Dermis microvascular lymphatic vessel endothelial cell (primary cell): ENCODE measurements around the gene TPM2. TPM values are rescaled to one million over a fixed set of nuclear protein-coding genes. Genes with fewer than 3 reads are reported as not detected.
A peak's percentile ranks its signal among the peaks of the same experiment; 100 is the strongest.

Source experiments
- DNase-seq, 2 donors: peaks; one replicate each; pipeline versions ENCODE4 v3.0.0 to v3.0.0-alpha.2; 2010; ENCODE audit warnings: low read depth in 2 of 2
- total RNA-seq: library from RNA; depleted of rRNA; stranded (reverse); fragments of >200 nt; gene quantifications from 2 replicates; pipeline ENCODE4 v1.2.1, GENCODE V29; 2014

The TPM2 gene
- total RNA-seq, 1 donor from 2014 or later = 6.2 TPM

DNA sequence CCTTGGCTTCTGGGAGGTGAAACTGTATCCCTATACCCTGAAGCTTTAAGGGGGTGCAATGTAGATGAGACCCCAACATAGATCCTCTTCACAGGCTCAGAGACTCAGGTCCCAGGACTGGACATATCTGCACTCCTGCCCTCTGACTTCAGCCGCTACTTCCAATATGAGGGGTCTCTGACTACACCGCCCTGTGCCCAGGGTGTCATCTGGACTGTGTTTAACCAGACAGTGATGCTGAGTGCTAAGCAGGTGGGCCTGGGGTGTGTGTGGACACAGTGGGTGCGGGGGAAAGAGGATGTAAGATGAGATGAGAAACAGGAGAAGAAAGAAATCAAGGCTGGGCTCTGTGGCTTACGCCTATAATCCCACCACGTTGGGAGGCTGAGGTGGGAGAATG lies 10.6 kb downstream of the TPM2 start:
- no peak for DNase-seq

DNA sequence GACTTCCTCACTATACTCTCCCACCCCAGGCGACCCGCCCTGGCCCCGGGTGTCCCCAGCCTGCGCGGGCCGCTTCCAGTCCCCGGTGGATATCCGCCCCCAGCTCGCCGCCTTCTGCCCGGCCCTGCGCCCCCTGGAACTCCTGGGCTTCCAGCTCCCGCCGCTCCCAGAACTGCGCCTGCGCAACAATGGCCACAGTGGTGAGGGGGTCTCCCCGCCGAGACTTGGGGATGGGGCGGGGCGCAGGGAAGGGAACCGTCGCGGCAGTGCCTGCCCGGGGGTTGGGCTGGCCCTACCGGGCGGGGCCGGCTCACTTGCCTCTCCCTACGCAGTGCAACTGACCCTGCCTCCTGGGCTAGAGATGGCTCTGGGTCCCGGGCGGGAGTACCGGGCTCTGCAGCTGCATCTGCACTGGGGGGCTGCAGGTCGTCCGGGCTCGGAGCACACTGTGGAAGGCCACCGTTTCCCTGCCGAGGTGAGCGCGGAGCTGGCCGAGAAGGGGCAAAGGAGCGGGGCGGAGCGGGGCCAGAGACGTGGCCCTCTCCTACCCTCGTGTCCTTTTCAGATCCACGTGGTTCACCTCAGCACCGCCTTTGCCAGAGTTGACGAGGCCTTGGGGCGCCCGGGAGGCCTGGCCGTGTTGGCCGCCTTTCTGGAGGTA lies 13.9 kb downstream of the TPM2 start:
- DNase-seq = peak in 1 of 2 donors; percentile 38

DNA sequence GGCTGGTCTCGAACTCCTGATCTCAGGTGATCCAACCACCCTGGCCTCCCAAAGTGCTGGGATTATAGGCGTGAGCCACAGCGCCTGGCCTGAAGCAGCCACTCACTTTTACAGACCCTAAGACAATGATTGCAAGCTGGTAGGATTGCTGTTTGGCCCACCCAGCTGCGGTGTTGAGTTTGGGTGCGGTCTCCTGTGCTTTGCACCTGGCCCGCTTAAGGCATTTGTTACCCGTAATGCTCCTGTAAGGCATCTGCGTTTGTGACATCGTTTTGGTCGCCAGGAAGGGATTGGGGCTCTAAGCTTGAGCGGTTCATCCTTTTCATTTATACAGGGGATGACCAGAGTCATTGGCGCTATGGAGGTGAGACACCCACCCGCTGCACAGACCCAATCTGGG lies 14.5 kb downstream of the TPM2 start:
- DNase-seq = no peak

DNA sequence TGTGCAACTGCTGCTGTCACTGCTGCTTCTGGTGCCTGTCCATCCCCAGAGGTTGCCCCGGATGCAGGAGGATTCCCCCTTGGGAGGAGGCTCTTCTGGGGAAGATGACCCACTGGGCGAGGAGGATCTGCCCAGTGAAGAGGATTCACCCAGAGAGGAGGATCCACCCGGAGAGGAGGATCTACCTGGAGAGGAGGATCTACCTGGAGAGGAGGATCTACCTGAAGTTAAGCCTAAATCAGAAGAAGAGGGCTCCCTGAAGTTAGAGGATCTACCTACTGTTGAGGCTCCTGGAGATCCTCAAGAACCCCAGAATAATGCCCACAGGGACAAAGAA lies 15.7 kb downstream of the TPM2 start:
- no peak for DNase-seq

DNA sequence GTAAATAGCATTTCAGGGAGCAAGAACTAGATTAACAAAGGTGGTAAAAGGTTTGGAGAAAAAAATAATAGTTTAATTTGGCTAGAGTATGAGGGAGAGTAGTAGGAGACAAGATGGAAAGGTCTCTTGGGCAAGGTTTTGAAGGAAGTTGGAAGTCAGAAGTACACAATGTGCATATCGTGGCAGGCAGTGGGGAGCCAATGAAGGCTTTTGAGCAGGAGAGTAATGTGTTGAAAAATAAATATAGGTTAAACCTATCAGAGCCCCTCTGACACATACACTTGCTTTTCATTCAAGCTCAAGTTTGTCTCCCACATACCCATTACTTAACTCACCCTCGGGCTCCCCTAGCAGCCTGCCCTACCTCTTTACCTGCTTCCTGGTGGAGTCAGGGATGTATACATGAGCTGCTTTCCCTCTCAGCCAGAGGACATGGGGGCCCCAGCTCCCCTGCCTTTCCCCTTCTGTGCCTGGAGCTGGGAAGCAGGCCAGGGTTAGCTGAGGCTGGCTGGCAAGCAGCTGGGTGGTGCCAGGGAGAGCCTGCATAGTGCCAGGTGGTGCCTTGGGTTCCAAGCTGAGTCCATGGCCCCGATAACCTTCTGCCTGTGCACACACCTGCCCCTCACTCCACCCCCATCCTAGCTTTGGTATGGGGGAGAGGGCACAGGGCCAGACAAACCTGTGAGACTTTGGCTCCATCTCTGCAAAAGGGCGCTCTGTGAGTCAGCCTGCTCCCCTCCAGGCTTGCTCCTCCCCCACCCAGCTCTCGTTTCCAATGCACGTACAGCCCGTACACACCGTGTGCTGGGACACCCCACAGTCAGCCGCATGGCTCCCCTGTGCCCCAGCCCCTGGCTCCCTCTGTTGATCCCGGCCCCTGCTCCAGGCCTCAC lies 16.3 kb downstream of the TPM2 start, which contains the start of gene CA9:
Gene CA9 (plus strand): TSS at position 797 of the 893 bp plus-strand sequence. CDS start 32 bp downstream, at position 829.
- DNase-seq = no peak

DNA sequence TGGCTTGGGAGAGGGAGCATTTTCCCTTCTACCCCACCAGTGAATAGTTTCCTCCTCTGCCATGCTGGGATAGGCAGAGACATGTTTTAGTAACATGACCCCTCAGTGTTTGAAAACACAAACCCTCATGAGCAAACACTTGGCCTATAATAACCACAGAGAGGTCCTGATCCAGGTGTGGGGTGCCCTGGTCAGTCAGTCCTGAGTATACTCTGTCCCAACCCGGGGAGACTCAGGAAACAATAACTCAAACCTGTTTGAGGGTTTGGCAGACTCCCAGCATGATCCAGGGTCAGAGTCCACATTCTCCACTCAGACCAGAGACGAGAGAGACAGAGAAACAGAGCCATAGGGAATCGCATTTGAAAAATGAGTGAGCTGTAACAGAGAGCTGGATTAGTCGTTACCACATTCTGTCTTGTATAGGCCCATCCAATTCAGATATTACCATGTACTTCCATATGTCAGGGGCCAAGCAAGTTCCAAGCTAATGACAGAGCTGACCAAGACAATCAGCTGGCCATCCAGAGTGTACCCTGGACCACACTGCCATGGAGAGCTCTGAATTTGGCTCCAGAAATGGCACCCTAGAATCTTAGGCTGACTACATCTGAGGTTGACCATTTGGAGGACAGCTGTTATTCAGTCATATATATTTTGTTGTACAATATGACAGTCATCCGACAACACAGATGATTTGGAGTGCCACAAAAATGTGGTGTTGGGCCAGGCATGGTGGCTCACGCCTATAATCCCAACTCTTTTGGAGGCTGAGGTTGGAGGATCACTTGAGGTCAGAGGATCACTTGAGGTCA lies 20.2 kb downstream of the TPM2 start:
- peak in 1 of 2 donors; percentile 49 for DNase-seq

DNA sequence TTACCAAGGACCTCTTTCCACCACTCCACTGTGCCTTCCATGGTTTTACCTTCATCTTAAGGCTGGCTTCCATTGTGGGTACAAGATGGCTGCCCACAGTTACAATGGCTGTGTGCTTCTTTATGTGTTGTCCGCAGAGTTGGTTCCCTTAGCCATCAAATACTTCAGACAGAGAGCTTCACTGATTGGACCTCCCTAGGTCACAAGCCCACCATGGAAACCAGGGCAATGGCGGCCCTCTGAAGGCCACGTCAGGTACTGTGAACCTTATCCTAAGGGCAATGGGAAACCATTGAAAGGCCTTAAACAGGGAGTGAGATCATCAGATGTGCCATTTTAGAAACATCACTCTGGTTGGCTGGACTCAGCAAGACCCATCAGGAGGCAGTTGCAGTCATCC lies 21.8 kb downstream of the TPM2 start:
- no peak for DNase-seq

DNA sequence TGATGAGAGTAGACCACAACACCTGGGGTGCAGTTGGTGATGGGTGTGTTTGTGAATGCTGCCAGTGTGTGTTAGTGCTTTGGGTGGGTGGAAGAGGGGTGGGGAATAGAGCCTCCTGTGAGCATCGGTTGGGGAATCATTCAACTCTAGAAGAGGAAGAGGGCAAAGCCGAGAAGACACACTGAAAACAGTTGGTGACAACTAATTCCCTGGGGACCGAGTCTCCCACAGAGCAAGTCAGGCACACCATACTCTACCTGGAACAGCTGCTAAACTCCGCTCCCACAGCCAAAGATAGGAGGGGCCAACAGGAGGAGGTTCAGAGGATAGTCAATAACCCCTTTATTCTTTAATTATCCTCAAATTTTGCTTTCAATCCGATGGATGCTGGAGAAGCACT lies 23.2 kb downstream of the TPM2 start:
- DNase-seq = no peak

DNA sequence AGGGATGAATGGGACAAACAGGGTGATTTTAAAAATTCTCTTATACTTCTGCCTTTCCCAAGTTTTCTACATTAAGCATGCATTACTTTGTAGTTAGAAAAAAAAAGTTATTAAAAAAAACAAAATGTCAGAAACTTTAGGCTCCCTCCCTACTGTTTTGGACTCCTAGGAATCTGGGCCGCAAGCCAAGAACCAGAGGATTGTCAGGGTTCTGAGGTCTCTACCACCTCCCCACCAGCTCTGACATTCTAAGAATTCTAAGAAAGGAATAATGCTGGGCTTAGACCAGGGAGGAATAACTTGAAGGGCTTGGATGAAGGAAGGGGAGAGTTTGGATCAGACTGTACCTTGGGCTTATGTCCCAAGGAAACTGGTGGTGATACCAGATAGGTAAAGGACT lies 23.7 kb downstream of the TPM2 start:
- DNase-seq = no peak

DNA sequence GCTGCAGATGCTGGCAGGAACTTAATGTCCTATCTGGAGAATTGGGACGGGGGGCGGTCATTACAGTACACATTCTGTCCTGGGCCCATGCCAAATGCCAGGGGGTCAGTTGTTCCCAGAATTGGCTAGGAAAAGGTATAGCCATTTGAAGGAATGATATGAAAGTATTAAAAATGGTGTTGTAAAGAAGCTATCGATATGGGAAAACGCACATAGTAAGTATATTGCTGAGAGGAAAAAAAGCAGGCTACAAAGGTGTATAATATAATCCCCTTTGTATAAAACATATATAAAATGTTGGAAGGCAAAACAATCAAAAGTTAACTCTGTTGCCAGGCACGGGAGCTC lies 24.3 kb downstream of the TPM2 start:
- no peak for DNase-seq

DNA sequence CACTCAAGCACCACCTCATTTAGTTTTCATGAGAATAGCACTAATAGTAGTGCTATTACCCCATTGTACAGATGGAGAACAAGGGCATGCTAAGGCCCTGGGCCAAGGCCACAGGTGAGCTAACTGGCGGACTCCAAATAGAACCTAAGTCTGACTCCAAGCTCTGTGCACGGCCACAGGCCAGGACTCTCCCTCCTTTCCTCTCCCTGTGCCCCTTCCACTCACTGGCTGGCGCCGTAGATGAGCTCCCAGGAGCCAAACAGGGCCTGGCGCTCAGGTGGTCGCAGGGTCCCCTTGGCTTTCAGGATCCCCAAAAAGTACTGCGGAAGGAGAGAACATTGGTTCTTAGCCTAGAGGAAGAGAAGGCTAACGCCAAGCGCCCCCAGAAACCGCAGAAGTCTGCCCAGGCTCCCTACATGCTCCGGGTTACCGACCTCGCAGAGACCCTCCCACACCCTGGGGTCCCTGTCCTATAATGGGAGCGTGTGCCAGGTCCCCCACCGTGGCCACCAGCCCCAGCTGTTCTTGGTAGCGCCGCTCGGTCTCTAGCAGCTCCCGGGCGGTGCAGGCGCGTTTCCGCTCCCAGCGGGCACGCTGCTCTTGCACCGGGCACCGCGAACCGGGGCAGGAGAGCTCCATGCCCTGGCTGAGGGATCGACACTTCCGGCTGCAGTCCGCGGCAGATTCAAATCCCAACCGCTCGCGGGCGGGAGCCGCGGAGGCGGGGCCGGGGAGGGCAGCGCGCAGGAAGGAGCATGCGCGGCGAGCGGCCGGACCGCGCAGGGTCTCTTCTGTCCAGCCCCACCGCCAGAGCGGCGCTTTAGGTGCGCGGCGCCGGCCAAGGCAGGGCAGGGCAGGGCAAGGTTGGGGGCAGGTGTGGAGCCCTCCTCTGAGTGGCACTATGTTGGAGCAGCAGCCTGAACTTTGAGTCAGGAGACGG lies 24.9 kb downstream of the TPM2 start, which contains the start of gene ARHGEF39:
Gene ARHGEF39 (minus strand): TSS at position 665 of the 940 bp plus-strand sequence. CDS start 26 bp downstream, at position 639.
- DNase-seq = peak; percentile 28 to 81

DNA sequence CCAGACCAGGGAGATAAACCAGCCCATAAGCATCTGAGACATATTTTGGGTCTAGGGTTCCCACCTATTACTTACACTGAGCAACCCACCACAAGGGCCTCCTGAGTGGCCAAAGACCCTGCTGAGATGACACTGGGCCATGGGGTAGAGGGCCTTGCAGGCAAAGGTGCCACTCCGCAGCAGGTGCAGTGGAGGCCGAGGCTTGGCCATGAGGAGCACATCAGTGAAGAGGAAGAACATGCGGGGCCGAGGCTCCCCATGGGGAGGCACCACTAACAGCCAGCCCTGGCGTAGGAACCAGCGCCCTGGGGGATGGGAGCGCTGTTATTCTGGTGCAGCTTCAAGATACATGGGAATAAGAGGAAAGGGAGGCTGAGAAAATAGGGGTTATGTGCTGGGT lies 27.3 kb downstream of the TPM2 start:
- DNase-seq = no peak

DNA sequence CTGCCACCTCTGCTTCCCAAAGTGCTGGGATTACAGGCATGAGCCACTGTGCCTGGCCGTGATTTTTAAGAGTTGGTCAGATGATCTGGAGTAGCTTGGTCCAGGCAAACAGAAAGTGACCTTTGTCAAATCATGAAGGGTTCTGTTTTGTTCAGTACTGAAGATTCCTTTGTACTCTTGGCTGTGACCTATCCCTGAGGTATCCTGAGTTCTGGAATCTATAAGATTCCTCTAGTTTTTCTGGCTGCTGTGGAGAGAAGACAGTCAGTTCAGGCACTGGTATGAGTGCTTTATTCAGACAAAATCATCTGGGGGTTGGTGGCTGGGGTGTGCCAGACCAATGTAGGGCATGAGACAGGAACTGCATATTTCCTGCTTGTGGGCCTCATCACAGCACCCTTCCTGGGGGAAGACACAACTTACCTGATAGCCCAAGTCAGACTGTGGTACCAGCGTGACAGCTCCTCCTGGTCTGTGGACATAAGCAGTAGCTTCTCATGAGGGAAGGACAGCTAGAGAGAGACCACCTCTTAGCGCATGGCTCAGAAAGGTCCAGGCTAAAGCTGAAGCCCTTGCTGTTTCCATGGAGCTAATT lies 27.9 kb downstream of the TPM2 start:
- no peak for DNase-seq

DNA sequence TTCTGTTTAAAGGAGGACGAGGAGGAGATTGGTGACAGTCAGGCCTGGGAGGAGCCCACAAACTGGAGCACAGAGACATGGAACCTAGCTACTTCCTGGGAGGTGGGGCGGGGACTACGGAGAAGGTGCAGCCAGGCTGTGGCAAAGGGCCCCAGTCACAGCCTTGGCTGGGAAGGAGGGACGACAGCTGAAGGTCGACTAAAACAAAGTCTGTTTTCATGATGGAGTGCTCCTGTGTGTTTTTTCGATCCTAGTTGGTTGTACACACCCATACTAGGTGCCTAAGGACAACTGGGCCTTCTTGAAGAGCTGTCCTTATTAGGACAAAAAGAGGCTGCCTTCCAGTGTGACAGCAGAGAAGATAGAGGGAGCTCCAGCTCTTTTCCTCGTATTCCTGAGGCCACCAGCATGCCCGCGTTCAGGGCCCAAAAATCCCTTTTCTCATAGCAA lies 28.7 kb downstream of the TPM2 start:
- peak in 1 of 2 donors; percentile 28 for DNase-seq

DNA sequence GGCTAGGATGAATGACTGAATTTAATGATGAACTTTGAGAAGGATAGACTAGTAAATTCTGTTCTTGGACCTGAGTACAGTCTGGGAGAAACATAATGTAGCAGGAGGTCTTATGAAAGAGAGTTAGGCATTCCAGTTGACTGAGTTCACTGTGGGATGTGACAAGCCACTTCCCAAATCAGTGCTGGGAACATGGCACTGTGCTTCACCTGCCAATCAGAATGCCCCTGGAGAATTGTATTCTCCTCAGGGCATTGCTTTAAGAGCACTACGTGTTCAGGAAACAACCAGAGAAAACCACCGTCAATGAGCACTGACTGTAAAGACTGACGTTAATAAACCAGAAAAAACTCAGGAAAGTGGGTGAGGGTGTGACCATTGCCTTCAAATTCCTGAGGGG lies 30.4 kb downstream of the TPM2 start:
- peak in 1 of 2 donors; percentile 12 for DNase-seq

DNA sequence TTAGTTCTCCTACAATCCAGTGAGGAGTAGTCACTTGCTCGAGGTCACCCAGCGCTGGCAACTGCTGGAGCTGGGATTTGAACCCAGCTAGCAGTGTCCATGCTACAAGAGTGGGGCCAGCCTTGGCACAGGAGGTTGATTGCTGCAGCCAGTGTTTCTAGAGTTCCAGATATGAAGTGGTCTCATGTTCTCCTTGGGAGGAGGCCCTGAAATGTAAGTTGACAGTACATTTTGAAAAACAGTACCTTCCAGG lies 30.8 kb downstream of the TPM2 start:
- DNase-seq = peak; percentile 21 to 40

DNA sequence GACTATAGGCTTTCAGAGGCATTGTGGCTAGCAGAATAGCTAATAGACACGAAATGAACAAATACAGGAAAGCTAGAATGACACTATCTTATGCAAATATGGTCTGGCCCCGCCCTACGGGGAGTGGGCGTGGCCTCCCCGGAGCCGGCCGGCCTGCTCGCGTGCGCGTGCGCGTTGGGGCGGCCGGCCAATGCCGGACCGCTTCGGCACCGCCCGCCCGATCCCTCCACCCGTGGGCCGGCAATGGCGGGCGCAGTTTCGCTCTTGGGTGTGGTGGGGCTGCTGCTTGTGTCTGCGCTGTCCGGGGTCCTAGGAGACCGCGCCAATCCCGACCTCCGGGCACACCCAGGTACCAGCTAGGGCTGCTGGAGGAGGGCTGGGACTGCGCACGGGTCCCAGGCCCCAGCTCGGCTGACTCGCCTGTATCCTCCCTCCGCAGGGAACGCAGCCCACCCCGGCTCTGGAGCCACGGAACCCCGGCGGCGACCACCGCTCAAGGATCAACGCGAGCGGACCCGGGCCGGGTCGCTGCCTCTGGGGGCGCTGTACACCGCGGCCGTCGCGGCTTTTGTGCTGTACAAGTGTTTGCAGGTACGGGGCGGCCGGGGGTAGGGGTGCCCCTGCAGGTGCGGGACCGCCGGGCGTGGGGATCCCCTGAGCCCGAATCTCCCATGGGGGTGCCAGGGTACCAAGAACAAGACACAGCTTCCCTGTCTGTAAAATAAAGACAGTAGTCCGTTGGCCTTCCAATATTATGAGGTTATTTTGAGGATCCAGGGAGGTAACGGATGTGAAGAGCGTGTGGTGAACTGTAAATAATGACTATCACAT lies 31.4 kb downstream of the TPM2 start, which contains the start of gene CCDC107:
Gene CCDC107 (plus strand): TSS at position 156 of the 831 bp plus-strand sequence. CDS start 88 bp downstream, at position 244.
- peak; percentile 65 to 89 for DNase-seq

DNA sequence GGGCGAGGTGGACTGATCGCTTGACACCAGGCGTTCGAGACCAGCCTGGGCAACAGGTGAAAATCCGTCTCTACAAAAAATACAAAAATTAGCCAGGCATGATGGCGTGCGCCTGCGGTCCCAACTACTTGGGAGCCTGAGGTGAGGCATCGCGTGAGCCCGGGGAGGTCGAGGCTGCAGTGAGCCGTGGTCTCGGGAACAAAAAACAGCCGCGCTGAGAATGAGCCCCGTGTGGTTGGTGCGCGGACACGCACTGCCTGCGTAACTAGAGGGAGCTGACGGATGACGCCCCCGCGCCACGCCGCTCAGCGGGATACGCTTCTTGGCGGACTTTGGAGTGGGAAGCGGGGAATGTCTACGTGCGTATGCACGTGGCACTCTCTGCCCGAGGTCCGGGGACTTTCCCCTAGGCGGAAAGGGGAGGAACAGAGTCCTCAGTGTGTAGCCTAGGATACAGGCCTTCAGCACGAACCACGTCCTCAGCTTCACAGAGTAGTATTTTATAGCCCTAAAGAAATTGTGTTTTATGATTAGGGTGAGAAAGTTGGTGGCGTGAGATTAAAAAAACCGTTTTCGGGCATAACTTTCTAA lies 32.1 kb downstream of the TPM2 start, which contains the start of gene RMRP:
Gene RMRP (minus strand): TSS at position 474 of the 591 bp plus-strand sequence.
- DNase-seq = peak; percentile 99
